ENCODE measurements around the gene GRIN2A.

The GRIN2A gene

GRCh38 chr16:9898124-9898523 is 284.1 kb downstream of the GRIN2A start:
- no peak for DNase-seq
- no peak overlapping the region for H3K9ac ChIP-seq (ENCODE audit: low read length)

GRCh38 chr16:9895817-9896216 is 286.4 kb downstream of the GRIN2A start:
- H3F3A ChIP-seq (ENCODE audit: insufficient read depth, low read length): no peaks in the 10 kb centered on the region
- no peak overlapping the region for H3K9ac ChIP-seq (ENCODE audit: low read length)
- no peak for TF ChIP-seq EZH2phosphoT487 (IDR thresholded peaks at IDR 0.05; ENCODE audit: low read length)
- TF ChIP-seq, protein P1, sequence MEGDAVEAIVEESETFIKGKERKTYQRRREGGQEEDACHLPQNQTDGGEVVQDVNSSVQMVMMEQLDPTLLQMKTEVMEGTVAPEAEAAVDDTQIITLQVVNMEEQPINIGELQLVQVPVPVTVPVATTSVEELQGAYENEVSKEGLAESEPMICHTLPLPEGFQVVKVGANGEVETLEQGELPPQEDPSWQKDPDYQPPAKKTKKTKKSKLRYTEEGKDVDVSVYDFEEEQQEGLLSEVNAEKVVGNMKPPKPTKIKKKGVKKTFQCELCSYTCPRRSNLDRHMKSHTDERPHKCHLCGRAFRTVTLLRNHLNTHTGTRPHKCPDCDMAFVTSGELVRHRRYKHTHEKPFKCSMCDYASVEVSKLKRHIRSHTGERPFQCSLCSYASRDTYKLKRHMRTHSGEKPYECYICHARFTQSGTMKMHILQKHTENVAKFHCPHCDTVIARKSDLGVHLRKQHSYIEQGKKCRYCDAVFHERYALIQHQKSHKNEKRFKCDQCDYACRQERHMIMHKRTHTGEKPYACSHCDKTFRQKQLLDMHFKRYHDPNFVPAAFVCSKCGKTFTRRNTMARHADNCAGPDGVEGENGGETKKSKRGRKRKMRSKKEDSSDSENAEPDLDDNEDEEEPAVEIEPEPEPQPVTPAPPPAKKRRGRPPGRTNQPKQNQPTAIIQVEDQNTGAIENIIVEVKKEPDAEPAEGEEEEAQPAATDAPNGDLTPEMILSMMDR (IDR thresholded peaks at IDR 0.05; ENCODE audit: low read length): no peak
- no peak for TF ChIP-seq EZH2 (optimal IDR thresholded peaks at IDR 0.05; ENCODE audit: low read depth, low read length)
- no peaks in the 10 kb centered on the region for H4K20me1 ChIP-seq (ENCODE audit: insufficient read depth, low read length)
- DNase-seq: no peak
- no peak overlapping the region for H3K27ac ChIP-seq (ENCODE audit: low read length)
- H3K79me2 ChIP-seq (ENCODE audit: low read length): no peaks in the 10 kb centered on the region
- H2AFZ ChIP-seq (ENCODE audit: low read length): no peak overlapping the region
- H3K9me2 ChIP-seq (replicated peaks; ENCODE audit: insufficient read depth, low read length): no peaks in the 10 kb centered on the region
- H3K4me3 ChIP-seq (ENCODE audit: low read length): no peak overlapping the region
- no peaks in the 10 kb centered on the region for H3K27me3 ChIP-seq (replicated peaks; ENCODE audit: insufficient read depth, low read length)
- no peaks in the 10 kb centered on the region for H3K36me3 ChIP-seq (replicated peaks; ENCODE audit: insufficient read depth, low read length)
- H3K4me2 ChIP-seq (ENCODE audit: low read depth, low read length): no peak overlapping the region
- H3K4me1 ChIP-seq (ENCODE audit: low read length): peaks cover 3% of the 10 kb centered on the region; the same call in 1 of the 2 replicates
- no peaks in the 10 kb centered on the region for H3K9me3 ChIP-seq (replicated peaks; ENCODE audit: insufficient read depth, low read length)

More at GRCh38 chr16:9898124-9898523, 284.1 kb downstream of the GRIN2A start:
- Histone ChIP-seq H4K20me1 (ENCODE audit: insufficient read depth, low read length) (no peaks in the 10 kb centered on the region), H3K4me3 (ENCODE audit: low read length) (no peak overlapping the region), H3K4me1 (ENCODE audit: low read length) (peaks cover 3% of the 10 kb centered on the region; the same call in 1 of the 2 replicates), H3K79me2 (ENCODE audit: low read length) (no peaks in the 10 kb centered on the region), H3K36me3 (replicated peaks; ENCODE audit: insufficient read depth, low read length) (no peaks in the 10 kb centered on the region), H2AFZ (ENCODE audit: low read length) (peak overlapping the region; percentile 67; the same call in 1 of the 2 replicates), H3F3A (ENCODE audit: insufficient read depth, low read length) (no peaks in the 10 kb centered on the region), H3K9me3 (replicated peaks; ENCODE audit: insufficient read depth, low read length) (no peaks in the 10 kb centered on the region), H3K4me2 (ENCODE audit: low read depth, low read length) (peak overlapping the region; percentile 49), H3K9me2 (replicated peaks; ENCODE audit: insufficient read depth, low read length) (no peaks in the 10 kb centered on the region), H3K27me3 (replicated peaks; ENCODE audit: insufficient read depth, low read length) (no peaks in the 10 kb centered on the region), H3K27ac (ENCODE audit: low read length) (no peak overlapping the region)
- TF ChIP-seq, protein P1 (IDR thresholded peaks at IDR 0.05; ENCODE audit: low read length): no peak
- TF ChIP-seq EZH2 (optimal IDR thresholded peaks at IDR 0.05; ENCODE audit: low read depth, low read length) (no peak), EZH2phosphoT487 (IDR thresholded peaks at IDR 0.05; ENCODE audit: low read length) (no peak)

DNA sequence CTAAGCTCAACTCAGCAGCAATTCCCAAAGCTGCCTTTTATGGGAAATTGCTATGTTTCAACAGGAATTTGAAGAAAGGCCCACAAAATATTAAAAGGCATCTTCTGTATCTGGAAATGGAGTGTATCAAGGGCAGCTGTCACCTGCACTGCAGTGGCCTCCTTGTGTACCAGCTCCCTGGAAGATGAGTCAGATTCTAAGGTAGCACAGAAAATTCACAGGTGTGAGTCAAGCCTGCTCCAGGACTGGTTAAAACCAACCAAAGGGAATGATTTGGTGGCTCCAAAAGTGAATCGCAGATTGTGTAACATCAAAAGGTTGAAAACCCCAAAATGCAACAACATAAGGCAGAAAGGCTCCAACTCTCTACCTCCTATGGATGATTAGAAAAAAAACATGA is 296.4 kb downstream of the GRIN2A start:
- no peaks in the 10 kb centered on the region for H3K9me2 ChIP-seq (replicated peaks; ENCODE audit: insufficient read depth, low read length)
- no peak overlapping the region for H2AFZ ChIP-seq (ENCODE audit: low read length)
- no peak overlapping the region for H3K4me3 ChIP-seq (ENCODE audit: low read length)
- no peaks in the 10 kb centered on the region for H3K27me3 ChIP-seq (replicated peaks; ENCODE audit: insufficient read depth, low read length)
- H3K27ac ChIP-seq (ENCODE audit: low read length): no peak overlapping the region
- no peaks in the 10 kb centered on the region for H4K20me1 ChIP-seq (ENCODE audit: insufficient read depth, low read length)
- no peak for DNase-seq
- H3K79me2 ChIP-seq (ENCODE audit: low read length): no peaks in the 10 kb centered on the region
- no peak for TF ChIP-seq EZH2 (optimal IDR thresholded peaks at IDR 0.05; ENCODE audit: low read depth, low read length)
- TF ChIP-seq, protein P1 (IDR thresholded peaks at IDR 0.05; ENCODE audit: low read length): no peak
- no peak for TF ChIP-seq EZH2phosphoT487 (IDR thresholded peaks at IDR 0.05; ENCODE audit: low read length)
- no peaks in the 10 kb centered on the region for H3K9me3 ChIP-seq (replicated peaks; ENCODE audit: insufficient read depth, low read length)
- H3K4me1 ChIP-seq (ENCODE audit: low read length): no peaks in the 10 kb centered on the region
- H3K36me3 ChIP-seq (replicated peaks; ENCODE audit: insufficient read depth, low read length): no peaks in the 10 kb centered on the region
- H3K9ac ChIP-seq (ENCODE audit: low read length): no peak overlapping the region
- H3F3A ChIP-seq (ENCODE audit: insufficient read depth, low read length): no peaks in the 10 kb centered on the region
- no peak overlapping the region for H3K4me2 ChIP-seq (ENCODE audit: low read depth, low read length)
